Activated CD8-positive, alpha-beta memory T cell treated with anti-CD3 and anti-CD28 coated beads, Interleukin-2, amount 10 ng/mL, durations not matched to agents 7 days and 5 days (primary cell): ENCODE results near the gene STEAP1B. TPM values are rescaled to one million over a fixed set of nuclear protein-coding genes. Genes with fewer than 3 reads are reported as not detected.

Experiments used
- ATAC-seq: fragments of 150-1000 bp; cut with Tn5 transposase; one replicate; pipeline ENCODE4 v1.10.0; 2021; ENCODE audit warnings: moderate library complexity
- CTCF ChIA-PET: fragments of 350-600 bp; sonication (Branson Sonifier 250); formaldehyde crosslinking; loops from one replicate; lab custom pipeline; 2021; ENCODE audit warnings: antibody characterized with exemption; lab: Charles Lee
- DNase-seq: peaks from one replicate; pipeline ENCODE4 v3.0.0-alpha.2; 2020
- H3K27ac Mint-ChIP-seq: one replicate; pipeline ENCODE4 v1.8.0; 2021; ENCODE audit warnings: mild to moderate bottlenecking, mixed read lengths
- H3K27me3 Mint-ChIP-seq: one replicate; pipeline ENCODE4 v1.8.0; 2021; ENCODE audit warnings: mixed read lengths
- H3K36me3 Mint-ChIP-seq: one replicate; pipeline ENCODE4 v1.8.0; 2021; ENCODE audit warnings: mild to moderate bottlenecking, mixed read lengths
- H3K4me1 Mint-ChIP-seq: one replicate; pipeline ENCODE4 v1.8.0; 2021; ENCODE audit warnings: mixed read lengths
- H3K4me3 Mint-ChIP-seq: one replicate; pipeline ENCODE4 v1.8.0; 2021; ENCODE audit warnings: mild to moderate bottlenecking, moderate library complexity, mixed read lengths
- H3K9me3 Mint-ChIP-seq: one replicate; pipeline ENCODE4 v1.8.0; 2022; ENCODE audit warnings: low read depth, mixed read lengths
- total RNA-seq, 2 experiments: library from RNA; stranded (reverse); gene quantifications; one replicate each; pipeline ENCODE4 v1.2.3, GENCODE V29; 2021

The STEAP1B gene
- total RNA-seq, 2 experiments from 2014 or later, result 0.37 TPM; not detected in 1

DNA sequence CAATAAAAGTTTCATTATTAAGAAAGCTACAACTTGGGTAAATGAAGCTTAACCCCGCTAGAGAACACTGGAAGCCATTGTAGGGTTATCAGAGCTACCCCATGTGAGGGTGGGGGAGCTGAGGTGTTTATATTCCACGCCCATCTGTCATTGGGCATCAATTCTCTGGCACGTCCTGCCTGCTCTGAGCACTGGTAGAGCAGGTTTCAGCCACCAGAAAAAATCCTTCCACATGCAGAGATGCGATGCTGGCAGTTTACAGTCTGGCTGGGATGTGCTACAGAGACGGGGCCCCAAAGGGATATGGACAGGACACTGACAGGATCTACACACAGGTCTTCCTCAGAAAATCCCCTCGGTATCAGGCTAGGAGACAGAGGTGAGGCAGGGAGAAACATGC lies 127.1 kb downstream of the STEAP1B start:
- CTCF ChIA-PET, result no interaction called here
- Mint-ChIP-seq H3K4me3 (no peak overlapping the region), H3K9me3 (no peaks in the 10 kb centered on the region), H3K4me1 (peaks cover 12% of the 10 kb centered on the region), H3K36me3 (no peaks in the 10 kb centered on the region), H3K27me3 (peaks cover 26% of the 10 kb centered on the region), H3K27ac (no peak overlapping the region)
- ATAC-seq, result no peak
- no peak for DNase-seq

DNA sequence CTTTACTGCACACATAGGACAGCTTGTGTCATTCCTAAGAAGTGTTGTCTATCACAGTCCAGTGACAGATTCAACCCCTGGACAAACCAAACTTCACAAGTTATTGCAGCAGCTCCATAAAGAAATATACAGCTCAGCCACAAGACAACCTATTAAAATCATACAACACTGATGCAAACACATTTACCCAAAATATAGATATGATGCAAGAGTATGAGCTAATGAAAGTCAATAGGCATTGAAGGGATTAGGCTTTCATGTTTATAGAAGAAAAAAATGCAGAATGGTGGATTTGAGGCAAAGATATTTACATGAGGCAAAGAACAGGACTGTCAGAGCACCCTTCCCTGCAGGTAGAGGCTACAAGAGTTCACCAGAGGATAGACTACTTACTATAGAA lies 128.1 kb downstream of the STEAP1B start:
- Mint-ChIP-seq H3K9me3 (no peaks in the 10 kb centered on the region), H3K27me3 (peaks cover 25% of the 10 kb centered on the region), H3K4me3 (no peak overlapping the region), H3K4me1 (peaks cover 12% of the 10 kb centered on the region), H3K36me3 (no peaks in the 10 kb centered on the region), H3K27ac (no peak overlapping the region)
- CTCF ChIA-PET, result interaction anchor here (1.3 kb wide), 1 partner anchor 10 kb away, joined by 3 read pairs; no protein-coding TSS in a partner anchor
- ATAC-seq, result no peak
- DNase-seq, result no peak

Other genes starting within 250 kb of the STEAP1B start
- gene RAPGEF5, start 143.0 kb downstream of the STEAP1B start, total RNA-seq, result under 1 TPM; 0.66 to 0.99 TPM
- gene IL6, start 227.0 kb upstream of the STEAP1B start, total RNA-seq, result under 1 TPM in 1 of 2 experiments, not detected in 1; 0.66 TPM